T-helper 1 cell treated with Interleukin-12 subunit alpha and Interleukin-12 subunit beta and Interleukin-4 antibody, amounts not matched to agents 30 ng/mL and 1 ng/mL, for 36 hours (primary cell): ENCODE data around the gene GRHL3. TPM values are rescaled to one million over a fixed set of nuclear protein-coding genes. Genes with fewer than 3 reads are reported as not detected.

Source experiments
- intact Hi-C: fragments of 100-400 bp; cut with micrococcal nuclease; formaldehyde crosslinking; loops from one replicate; pipeline ENCODE4 v1.15.1; 2024
- total RNA-seq: library from RNA; stranded (reverse); gene quantifications from 2 replicates; pipeline ENCODE4 v1.2.3, GENCODE V29; 2022

The GRHL3 gene
- total RNA-seq, 1 donor from 2014 or later = 0.59 TPM

DNA sequence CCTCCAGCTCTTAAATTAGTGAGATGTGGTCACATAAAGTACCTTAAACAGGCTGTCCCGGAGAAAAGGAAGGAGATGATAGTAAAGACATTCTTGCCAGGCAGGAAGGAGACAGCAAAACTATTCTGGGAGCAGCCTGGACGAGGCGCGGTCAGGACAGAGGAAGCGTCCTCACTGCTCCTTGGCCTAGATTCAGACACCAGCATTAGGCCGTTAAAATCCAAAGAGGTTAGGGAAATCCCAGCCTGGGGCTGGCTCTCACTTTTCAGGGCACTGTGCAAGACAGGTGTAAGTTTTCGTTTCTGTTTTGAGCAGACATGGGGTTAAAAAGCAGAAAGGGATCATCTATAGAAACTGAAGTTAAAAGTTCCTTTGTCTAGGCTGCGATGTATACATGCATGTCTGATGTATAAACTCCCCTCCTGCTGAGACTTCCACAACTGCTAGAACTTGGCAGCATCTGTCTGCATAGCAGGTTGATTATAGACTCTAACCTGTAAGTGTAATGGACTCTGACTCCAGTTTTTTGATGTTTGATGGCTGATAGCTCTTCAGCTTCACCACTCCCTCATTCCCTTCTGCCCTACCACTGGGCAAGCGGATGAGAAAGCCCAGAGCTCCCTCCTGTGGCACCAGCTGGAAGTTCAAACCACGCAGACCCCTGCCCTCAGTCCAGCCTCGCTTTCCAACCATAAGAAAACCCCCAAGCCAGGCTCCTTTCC lies 72.9 kb downstream of the GRHL3 start:
- intact Hi-C loops = loop anchor here (1.0 to 5.0 kb wide), 13 partner anchors 8 to 435 kb away; partner anchors contain the start of genes NIPAL3, PNRC2, RCAN3 and SRRM1

DNA sequence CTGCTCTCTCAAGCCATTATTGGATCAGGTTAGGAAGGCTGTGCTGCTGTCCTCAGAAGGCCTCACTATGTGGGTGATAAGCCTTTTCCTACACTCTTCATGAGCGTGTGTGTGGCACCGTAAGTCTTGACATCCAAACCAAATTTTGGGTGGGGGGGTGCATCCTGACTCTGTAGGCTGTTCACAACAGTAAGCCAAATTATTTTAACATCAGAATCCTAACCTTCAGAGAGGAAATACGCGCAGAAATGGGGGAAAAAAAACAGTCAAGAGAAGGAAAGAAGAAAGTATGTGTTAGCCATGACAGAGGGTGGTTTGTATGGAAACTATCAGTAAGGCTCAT lies 73.4 kb downstream of the GRHL3 start:
- intact Hi-C loops = loop anchor here (1.0 to 5.0 kb wide), 9 partner anchors 8 to 435 kb away; partner anchors contain the start of genes NIPAL3, PNRC2 and SRSF10

DNA sequence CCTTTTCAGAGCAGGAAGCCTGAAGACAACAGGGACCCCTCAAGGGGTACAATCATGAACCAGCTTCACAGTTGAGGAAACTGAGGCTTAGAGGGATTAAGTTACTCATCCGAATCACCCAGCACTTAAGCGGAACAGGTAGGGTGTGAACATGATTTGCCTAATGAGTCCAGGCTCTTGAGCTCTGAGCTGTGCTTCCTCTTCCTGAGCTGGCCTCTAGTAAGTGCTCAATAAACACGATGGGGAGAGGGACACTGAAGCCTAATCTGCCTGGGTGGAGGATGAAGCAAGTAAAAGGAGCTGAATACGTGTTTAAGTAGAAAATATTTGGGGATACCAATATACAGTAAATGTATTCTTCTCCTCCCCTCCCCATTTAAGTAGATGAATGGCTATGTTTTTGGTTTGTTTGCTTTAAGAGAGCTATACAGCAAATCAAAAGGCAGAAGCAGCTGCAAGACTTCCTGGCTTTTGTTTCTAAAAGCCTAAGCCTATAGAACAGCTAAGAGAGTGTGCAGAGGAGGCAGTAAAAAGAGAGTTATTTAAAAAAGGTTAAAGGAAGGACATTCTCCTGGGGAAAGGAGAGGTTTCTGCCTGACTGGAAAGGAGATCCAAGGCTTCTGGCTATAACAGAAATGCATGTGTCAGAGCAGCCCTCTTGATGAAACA lies 74.0 kb downstream of the GRHL3 start:
- intact Hi-C loops = loop anchor here (1.0 to 5.0 kb wide), 9 partner anchors 9 to 436 kb away; partner anchors contain the start of genes NIPAL3, PNRC2 and SRSF10

DNA sequence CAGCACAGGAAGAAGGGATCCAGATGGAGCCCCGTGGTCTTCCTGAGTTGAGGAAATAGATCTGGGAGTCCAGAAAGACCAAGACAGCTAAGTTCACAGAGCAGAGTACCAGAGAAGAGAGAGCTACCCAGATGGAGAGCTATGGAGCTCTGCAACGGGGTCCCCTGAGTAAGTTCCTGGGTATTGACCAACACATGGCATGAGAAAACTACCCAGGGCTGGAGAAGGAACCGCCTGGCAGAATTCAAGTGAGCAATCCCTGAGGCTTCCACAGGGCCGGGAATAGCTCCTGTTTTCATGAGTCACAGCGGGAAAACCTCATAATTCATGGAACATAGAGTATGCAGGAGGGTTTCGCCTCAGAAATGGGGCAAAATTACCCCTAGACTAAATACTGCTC lies 74.7 kb downstream of the GRHL3 start:
- intact Hi-C loops = loop anchor here (5.0 kb wide), 2 partner anchors 412 to 437 kb away; partner anchors contain the start of genes PNRC2 and SRSF10

DNA sequence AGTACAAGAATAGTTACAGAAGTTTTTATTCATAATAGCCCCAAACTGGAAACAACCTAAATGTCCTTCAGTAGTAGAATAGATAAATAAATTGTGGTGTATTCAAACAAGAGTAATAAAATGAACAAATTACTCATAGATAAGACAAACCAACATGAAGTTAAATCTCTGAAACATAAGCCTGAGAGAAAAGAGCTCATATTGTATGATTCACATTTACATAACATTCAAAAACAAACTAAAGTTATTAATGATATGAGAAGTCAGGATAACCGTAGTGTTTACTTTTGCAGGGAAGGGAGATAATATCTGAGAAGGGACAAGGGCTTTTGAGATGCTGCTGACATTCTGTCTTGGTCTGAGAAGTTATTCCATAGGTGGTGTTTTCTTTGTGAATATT lies 80.9 kb downstream of the GRHL3 start:
- intact Hi-C loops = no loop called here

DNA sequence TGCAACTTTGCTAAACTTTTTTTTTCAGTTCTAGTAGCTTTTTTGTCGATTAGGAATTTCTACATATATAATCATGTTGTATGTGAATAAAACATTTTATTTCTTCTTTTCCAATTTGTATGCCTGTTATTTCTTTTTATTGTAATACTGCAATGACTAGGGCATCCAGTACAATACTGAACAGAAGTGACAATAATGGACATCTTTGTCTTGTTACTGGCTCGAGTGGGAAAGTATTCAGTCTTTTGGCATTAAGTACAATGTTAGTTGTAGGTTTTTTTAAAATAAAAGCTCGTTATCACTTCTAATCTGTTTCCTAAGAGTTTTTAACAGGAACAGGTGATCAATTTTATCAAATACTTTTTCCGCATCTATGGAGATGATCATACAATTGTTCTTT lies 84.6 kb downstream of the GRHL3 start:
- intact Hi-C loops = no loop called here

Other genes with a start within 250 kb of the GRHL3 start
- not detected in 2 replicates for gene MYOM3, start 207.2 kb upstream of the GRHL3 start, total RNA-seq
- gene IL22RA1, start 176.2 kb upstream of the GRHL3 start, total RNA-seq = not detected in 2 replicates
- 1.2 and 1.6 TPM in 2 replicates for gene IFNLR1, start 132.1 kb upstream of the GRHL3 start, total RNA-seq
- 6.2 and 7.1 TPM in 2 replicates for gene STPG1, start 94.4 kb downstream of the GRHL3 start, total RNA-seq
- 39.4 and 44.9 TPM in 2 replicates for gene NIPAL3, start 96.4 kb downstream of the GRHL3 start, total RNA-seq
- 55.5 and 56.4 TPM in 2 replicates for gene RCAN3, start 183.5 kb downstream of the GRHL3 start, total RNA-seq
- gene NCMAP, start 236.7 kb downstream of the GRHL3 start, total RNA-seq = not detected in 2 replicates